Vagina (tissue), 2 donors: ENCODE measurements around the gene RGL4. TPM values are rescaled to one million over a fixed set of nuclear protein-coding genes. Genes with fewer than 3 reads are reported as not detected.

ENCODE experiments used
- DNase-seq, 2 donors: peaks; one replicate each; pipeline ENCODE4 v3.0.0-alpha.2; 2017; ENCODE audit errors: extremely low spot score in 2 of 2
- H3K27ac ChIP-seq: fragments of 200-600 bp; sonication (generic); one replicate; pipeline ENCODE4 v1.5.1; 2019
- H3K27me3 ChIP-seq: fragments of 200-600 bp; sonication (generic); one replicate; pipeline ENCODE4 v1.5.1; 2019
- H3K36me3 ChIP-seq, 2 donors: fragments of 200-600 bp; sonication (generic); one replicate each; pipeline ENCODE4 v1.5.1; 2017 to 2019
- H3K4me1 ChIP-seq: fragments of 200-600 bp; sonication (generic); one replicate; pipeline ENCODE4 v1.5.1; 2019
- H3K4me3 ChIP-seq, 2 donors: fragments of 200-600 bp; sonication (generic); 1 replicate in 1 of 2; 2 replicates in 1 of 2; pipeline ENCODE4 v1.5.1; 2016 to 2019
- H3K9me3 ChIP-seq: fragments of 200-600 bp; sonication (generic); one replicate; pipeline ENCODE4 v1.5.1; 2019
- CTCF ChIP-seq, 3 experiments: fragments of 450-650 bp in 2 of 3; fragments of 200-600 bp in 1 of 3; sonication (generic) in 1 of 3; IDR thresholded peaks; one replicate each; pipeline ENCODE4 v1.5.1; 2017 to 2019; ENCODE audit warnings: antibody characterized with exemption in 3 of 3, mild to moderate bottlenecking in 2 of 3, moderate library complexity in 2 of 3
- POLR2A ChIP-seq, 2 donors: fragments of 450-650 bp; IDR thresholded peaks; one replicate each; pipeline ENCODE4 v1.6.1; 2017; ENCODE audit warnings: antibody characterized with exemption in 2 of 2, mild to moderate bottlenecking in 2 of 2, moderate library complexity in 2 of 2
- POLR2AphosphoS5 ChIP-seq, 2 donors: sonication (generic); formaldehyde crosslinking; IDR thresholded peaks; one replicate each; pipeline ENCODE4 v1.9.0; 2017; ENCODE audit warnings: antibody characterized with exemption in 2 of 2, mild to moderate bottlenecking in 2 of 2, low read depth in 1 of 2; ENCODE audit not compliant: insufficient read depth in 1 of 2
- intact Hi-C: fragments of 100-400 bp; cut with DNase I; formaldehyde crosslinking; loops from one replicate; pipeline ENCODE4 v1.15.1; 2023
- total RNA-seq: library from RNA; depleted of rRNA; stranded (reverse); fragments of >200 nt; gene quantifications from one replicate; pipeline ENCODE4 v1.2.3, GENCODE V29; 2016

Gene RGL4
- total RNA-seq, 1 donor from 2014 or later: not detected

- H3K27me3 ChIP-seq: no peaks in the 10 kb centered on the region
- H3K4me3 ChIP-seq: no peak overlapping the region
- TF ChIP-seq POLR2AphosphoS5 (IDR thresholded peaks at IDR 0.05; ENCODE audit: insufficient read depth in 1 of 2, low read depth in 1 of 2) (no peak), CTCF (IDR thresholded peaks at IDR 0.05) (no peak), POLR2A (IDR thresholded peaks at IDR 0.05) (no peak)
- DNase-seq: no peak
- peaks cover 6 to 20% of the 10 kb centered on the region in 2 donors for H3K36me3 ChIP-seq
- no peaks in the 10 kb centered on the region for H3K9me3 ChIP-seq
- H3K27ac ChIP-seq: no peak overlapping the region
- intact Hi-C loops: no loop called here
- H3K4me1 ChIP-seq: no peaks in the 10 kb centered on the region
These were observed 52.5 kb downstream of the RGL4 start for GRCh38 chr22:23743303-23743705.

GRCh38 chr22:23744001-23744400 is 53.2 kb downstream of the RGL4 start:
- intact Hi-C loops: no loop called here
- Histone ChIP-seq H3K27ac (no peak overlapping the region), H3K9me3 (no peaks in the 10 kb centered on the region), H3K36me3 (peaks cover 6 to 20% of the 10 kb centered on the region in 2 donors), H3K27me3 (no peaks in the 10 kb centered on the region), H3K4me3 (no peak overlapping the region), H3K4me1 (no peaks in the 10 kb centered on the region)
- TF ChIP-seq POLR2AphosphoS5 (IDR thresholded peaks at IDR 0.05; ENCODE audit: insufficient read depth in 1 of 2, low read depth in 1 of 2): no peak
- TF ChIP-seq POLR2A (IDR thresholded peaks at IDR 0.05): no peak
- no peak for DNase-seq

- DNase-seq: no peak
- Histone ChIP-seq H3K9me3 (no peaks in the 10 kb centered on the region), H3K4me1 (no peaks in the 10 kb centered on the region), H3K27ac (no peak overlapping the region), H3K27me3 (no peaks in the 10 kb centered on the region), H3K4me3 (no peak overlapping the region), H3K36me3 (peaks cover 6 to 20% of the 10 kb centered on the region in 2 donors)
- TF ChIP-seq CTCF (IDR thresholded peaks at IDR 0.05) (no peak), POLR2AphosphoS5 (IDR thresholded peaks at IDR 0.05; ENCODE audit: insufficient read depth in 1 of 2, low read depth in 1 of 2) (no peak), POLR2A (IDR thresholded peaks at IDR 0.05) (no peak)
- intact Hi-C loops: no loop called here
These were observed 53.7 kb downstream of the RGL4 start for GRCh38 chr22:23744485-23744884.

- no peak for TF ChIP-seq CTCF (IDR thresholded peaks at IDR 0.05)
- DNase-seq: no peak
- Histone ChIP-seq H3K27ac (no peak overlapping the region), H3K36me3 (peaks cover 6 to 20% of the 10 kb centered on the region in 2 donors), H3K27me3 (no peaks in the 10 kb centered on the region), H3K4me3 (no peak overlapping the region), H3K9me3 (no peaks in the 10 kb centered on the region), H3K4me1 (peaks cover 11% of the 10 kb centered on the region)
- intact Hi-C loops: no loop called here
These were observed 55.0 kb downstream of the RGL4 start for GRCh38 chr22:23745791-23746190.

Other genes starting within 250 kb of the RGL4 start
- not detected for gene IGLL1, start 110.7 kb upstream of the RGL4 start, total RNA-seq
- gene DRICH1, start 58.7 kb upstream of the RGL4 start, total RNA-seq: not detected
- 4.9 TPM for gene ZNF70, start 60.1 kb downstream of the RGL4 start, total RNA-seq
- not detected for gene VPREB3, start 63.4 kb downstream of the RGL4 start, total RNA-seq
- gene C22orf15, start 72.0 kb downstream of the RGL4 start, total RNA-seq: not detected
- gene CHCHD10, start 77.0 kb downstream of the RGL4 start, total RNA-seq: 12.0 TPM
- 6.4 TPM for gene MMP11, start 81.8 kb downstream of the RGL4 start, total RNA-seq
- gene SMARCB1, start 96.0 kb downstream of the RGL4 start, total RNA-seq: 147 TPM
- gene DERL3, start 148.0 kb downstream of the RGL4 start, total RNA-seq: 0.25 TPM
- 4.9 TPM for gene SLC2A11, start 166.9 kb downstream of the RGL4 start, total RNA-seq
- 638 TPM for gene MIF, start 203.4 kb downstream of the RGL4 start, total RNA-seq